ENCODE data around the gene GAL3ST2.
"Not testable (repeated sequence)": the region's sequence is repeated elsewhere in the genome, so short reads cannot be mapped to it uniquely, and the experiment has no call there.

The GAL3ST2 gene

GRCh38 chr2:241769819-241770184 lies 6.8 kb upstream of the GAL3ST2 start:
- DNase-seq: no peak

- no peak for DNase-seq
Measured at GRCh38 chr2:241770185-241770935, 6.3 kb upstream of the GAL3ST2 start.

GRCh38 chr2:241770936-241771285 lies 5.7 kb upstream of the GAL3ST2 start:
- DNase-seq: no peak

GRCh38 chr2:241771286-241772062 lies 5.1 kb upstream of the GAL3ST2 start:
- DNase-seq: no peak

- DNase-seq: no peak
Measured at GRCh38 chr2:241772063-241772499, 4.5 kb upstream of the GAL3ST2 start.

GRCh38 chr2:241773511-241774418 lies 2.9 kb upstream of the GAL3ST2 start:
- DNase-seq: no peak

- DNase-seq: no peak
Measured at GRCh38 chr2:241774419-241775222, 2.0 kb upstream of the GAL3ST2 start.

GRCh38 chr2:241775223-241776177 lies 1.1 kb upstream of the GAL3ST2 start:
- DNase-seq: no peak

- no peak for DNase-seq
Measured at GRCh38 chr2:241777170-241777685, 606 bp downstream of the GAL3ST2 start.

GRCh38 chr2:241777686-241778627 lies 1.3 kb downstream of the GAL3ST2 start:
- no peak for DNase-seq

GRCh38 chr2:241780939-241781569 lies 4.4 kb downstream of the GAL3ST2 start:
- DNase-seq: no peak

GRCh38 chr2:241782053-241782452 lies 5.4 kb downstream of the GAL3ST2 start:
- DNase-seq: not testable (repeated sequence)

- no peak for DNase-seq
Measured at GRCh38 chr2:241788135-241788534, 11.5 kb downstream of the GAL3ST2 start.

- DNase-seq: no peak
Measured at GRCh38 chr2:241788572-241788971, 11.9 kb downstream of the GAL3ST2 start.

GRCh38 chr2:241791385-241791784 lies 14.8 kb downstream of the GAL3ST2 start:
- not testable (repeated sequence) for DNase-seq

- DNase-seq: no peak
Measured at GRCh38 chr2:241793385-241793784, 16.8 kb downstream of the GAL3ST2 start.

GRCh38 chr2:241794250-241794823 lies 17.7 kb downstream of the GAL3ST2 start:
- no peak for DNase-seq

All from cerebellar nuclear complex (tissue), 1 donor.